Activated CD4-positive, alpha-beta T cell treated with anti-CD3 and anti-CD28 coated beads, Interleukin-2, amount 10 ng/mL, durations not matched to agents 7 days and 5 days (primary cell): ENCODE measurements around the gene AGAP3. TPM values are rescaled to one million over a fixed set of nuclear protein-coding genes. Genes with fewer than 3 reads are reported as not detected.

Experiments
- CTCF ChIA-PET: fragments of 350-600 bp; sonication (Branson Sonifier 250); formaldehyde crosslinking; loops from one replicate; lab custom pipeline; 2021; ENCODE audit warnings: antibody characterized with exemption; lab: Charles Lee
- POLR2A ChIA-PET: fragments of 350-600 bp; sonication (Branson Sonifier 250); formaldehyde crosslinking; loops from one replicate; lab custom pipeline; 2021; ENCODE audit warnings: antibody characterized with exemption; lab: Charles Lee
- DNase-seq: peaks from one replicate; pipeline ENCODE4 v3.0.0-alpha.2; 2020
- H3K27ac Mint-ChIP-seq: one replicate; pipeline ENCODE4 v1.8.0; 2021; ENCODE audit warnings: mild to moderate bottlenecking, moderate library complexity, mixed read lengths
- H3K27me3 Mint-ChIP-seq: one replicate; pipeline ENCODE4 v1.8.0; 2021; ENCODE audit warnings: mixed read lengths
- H3K36me3 Mint-ChIP-seq: one replicate; pipeline ENCODE4 v1.8.0; 2021; ENCODE audit warnings: low read depth, mixed read lengths
- H3K4me1 Mint-ChIP-seq: one replicate; pipeline ENCODE4 v1.8.0; 2021; ENCODE audit warnings: mixed read lengths
- H3K4me3 Mint-ChIP-seq: one replicate; pipeline ENCODE4 v1.8.0; 2021; ENCODE audit warnings: mild to moderate bottlenecking, moderate library complexity, mixed read lengths
- H3K9me3 Mint-ChIP-seq: one replicate; pipeline ENCODE4 v1.8.0; 2021; ENCODE audit warnings: mixed read lengths
- total RNA-seq, 2 experiments: library from RNA; stranded (reverse); gene quantifications; one replicate each; pipeline ENCODE4 v1.2.3, GENCODE V29; 2021

AGAP3 gene
- total RNA-seq, 2 experiments from 2014 or later, result 18.1 to 19.7 TPM

DNA sequence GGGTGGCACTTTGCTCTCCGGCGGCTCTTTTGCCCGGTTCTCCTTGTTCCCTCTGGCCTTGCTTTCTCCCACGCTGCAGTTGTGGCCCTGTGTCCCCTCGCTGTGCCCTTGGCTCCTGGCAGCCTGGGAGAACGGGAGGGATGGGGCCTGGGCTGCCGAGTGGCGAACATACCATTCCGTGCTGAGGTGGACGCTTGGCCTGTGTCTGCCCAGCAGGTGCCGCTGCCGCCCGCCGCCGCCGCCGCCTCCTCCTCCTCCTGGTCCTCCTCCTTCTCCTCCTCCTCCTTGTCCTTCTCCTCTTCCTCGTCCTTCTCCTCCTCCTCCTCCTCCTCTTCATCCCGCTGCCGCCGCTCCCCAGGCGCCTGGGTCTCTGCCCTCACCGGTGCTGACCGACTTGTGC lies 36.0 kb downstream of the AGAP3 start:
- no peak overlapping the region for H3K27ac Mint-ChIP-seq
- CTCF ChIA-PET, result no interaction called here
- H3K36me3 Mint-ChIP-seq, result no peaks in the 10 kb centered on the region
- POLR2A ChIA-PET, result no interaction called here
- H3K27me3 Mint-ChIP-seq, result no peaks in the 10 kb centered on the region
- no peak for DNase-seq
- H3K4me1 Mint-ChIP-seq, result peaks cover 6% of the 10 kb centered on the region
- H3K4me3 Mint-ChIP-seq, result no peak overlapping the region
- H3K9me3 Mint-ChIP-seq, result no peaks in the 10 kb centered on the region

DNA sequence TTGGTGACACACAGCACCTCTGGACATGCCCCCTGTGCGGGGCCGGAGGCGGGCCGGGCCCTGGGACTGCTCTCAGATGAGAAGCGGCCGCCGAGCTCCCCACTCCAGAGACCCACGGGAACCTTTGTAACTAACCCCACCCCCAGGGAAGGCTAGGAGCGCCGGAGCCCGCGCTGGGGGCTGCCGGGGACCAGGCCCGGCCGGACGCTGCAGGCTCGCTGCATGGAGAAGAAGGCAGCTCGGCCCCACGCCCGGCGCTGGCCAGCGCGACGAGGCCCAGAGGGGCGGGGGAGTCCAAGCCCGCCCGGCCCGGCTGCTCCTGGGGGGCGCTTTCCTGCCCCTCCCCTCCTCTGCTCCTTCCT lies 36.5 kb downstream of the AGAP3 start:
- Mint-ChIP-seq H3K4me1 (peaks cover 3% of the 10 kb centered on the region), H3K27ac (no peak overlapping the region), H3K4me3 (no peak overlapping the region), H3K36me3 (no peaks in the 10 kb centered on the region), H3K27me3 (no peaks in the 10 kb centered on the region), H3K9me3 (no peaks in the 10 kb centered on the region)
- CTCF ChIA-PET, result interaction anchor here (1.2 to 1.9 kb wide), 2 partner anchors 12 to 121 kb away, joined by 3 to 10 read pairs; no protein-coding TSS in a partner anchor
- no peak for DNase-seq
- POLR2A ChIA-PET, result no interaction called here

DNA sequence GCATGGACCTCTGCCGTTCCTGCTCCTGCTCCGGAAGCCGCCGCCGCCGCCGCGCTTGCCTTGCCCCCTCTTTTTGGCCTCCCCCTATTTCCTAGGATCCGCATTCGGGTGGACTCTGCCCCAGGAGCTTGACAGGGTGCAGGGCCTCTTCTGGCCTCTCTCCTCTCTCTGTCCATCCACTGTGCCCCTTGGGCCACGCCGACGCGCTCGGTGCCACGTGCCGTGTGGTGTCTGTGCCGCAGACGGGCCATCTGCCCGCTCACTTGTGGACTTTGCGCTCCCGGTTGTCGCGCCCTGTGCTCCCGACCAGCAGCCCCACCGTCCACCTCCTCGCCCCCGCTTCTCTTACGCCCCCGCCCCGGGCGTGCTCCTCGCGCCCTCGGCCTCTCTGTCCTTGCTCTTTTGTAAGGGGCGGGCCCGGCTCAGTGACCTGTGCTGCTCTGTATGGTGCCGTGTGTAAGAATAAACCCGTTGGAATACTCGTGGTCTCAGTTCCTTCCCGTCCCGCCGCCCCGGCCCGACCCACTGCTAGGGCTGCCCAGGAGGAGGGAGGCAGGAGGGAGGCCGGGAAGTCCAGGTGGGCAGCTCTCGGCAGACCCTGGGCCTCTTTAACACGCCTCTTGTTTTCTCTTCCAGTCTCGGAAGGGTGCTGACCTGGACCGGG lies 37.0 kb downstream of the AGAP3 start:
- ChIA-PET CTCF (interaction anchor here (0.6 to 1.9 kb wide), 25 partner anchors 9 to 179 kb away, joined by 3 to 18 read pairs (median 3); no protein-coding TSS in a partner anchor), POLR2A (no interaction called here)
- Mint-ChIP-seq H3K27ac (no peak overlapping the region), H3K9me3 (no peaks in the 10 kb centered on the region), H3K4me3 (no peak overlapping the region), H3K27me3 (no peaks in the 10 kb centered on the region), H3K36me3 (no peaks in the 10 kb centered on the region), H3K4me1 (peaks cover 3% of the 10 kb centered on the region)
- no peak for DNase-seq

DNA sequence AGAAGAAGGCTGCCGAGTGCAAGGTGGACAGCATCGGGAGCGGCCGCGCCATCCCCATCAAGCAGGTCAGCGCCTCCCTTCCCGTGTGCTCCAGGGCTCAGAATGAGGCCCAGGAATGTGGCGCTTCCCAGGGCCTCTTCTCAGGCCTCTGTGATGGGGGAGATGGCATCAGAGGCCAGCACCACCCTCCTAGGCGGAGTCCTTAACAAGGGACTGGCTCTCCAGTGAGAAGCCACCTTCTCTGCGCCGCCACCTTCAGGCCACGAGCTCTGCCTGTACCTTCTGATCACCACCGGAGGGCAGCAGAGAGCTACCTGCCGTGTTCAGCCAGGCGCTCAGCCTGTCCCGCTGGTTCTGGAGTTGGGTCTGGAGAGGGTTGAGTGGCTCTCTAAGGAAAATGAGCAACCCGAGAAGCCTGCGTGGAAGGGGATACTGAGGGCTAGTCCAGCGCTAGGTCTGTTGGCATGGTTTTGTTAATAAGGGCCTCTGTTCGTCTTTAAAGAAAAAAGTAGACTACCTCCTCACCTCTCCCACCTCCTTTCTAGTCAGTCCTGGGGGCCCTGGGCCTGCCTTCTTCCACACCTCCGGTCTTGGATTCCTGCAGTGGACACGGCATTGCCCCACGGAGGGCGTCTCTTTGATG lies 37.7 kb downstream of the AGAP3 start:
- no peak overlapping the region for H3K4me3 Mint-ChIP-seq
- H3K9me3 Mint-ChIP-seq, result no peaks in the 10 kb centered on the region
- peak; percentile 89 for DNase-seq
- H3K36me3 Mint-ChIP-seq, result no peaks in the 10 kb centered on the region
- no peak overlapping the region for H3K27ac Mint-ChIP-seq
- H3K27me3 Mint-ChIP-seq, result no peaks in the 10 kb centered on the region
- CTCF ChIA-PET, result interaction anchor here (0.6 to 1.9 kb wide), 28 partner anchors 9 to 235 kb away, joined by 3 to 18 read pairs (median 3); no protein-coding TSS in a partner anchor
- POLR2A ChIA-PET, result no interaction called here
- H3K4me1 Mint-ChIP-seq, result no peaks in the 10 kb centered on the region

DNA sequence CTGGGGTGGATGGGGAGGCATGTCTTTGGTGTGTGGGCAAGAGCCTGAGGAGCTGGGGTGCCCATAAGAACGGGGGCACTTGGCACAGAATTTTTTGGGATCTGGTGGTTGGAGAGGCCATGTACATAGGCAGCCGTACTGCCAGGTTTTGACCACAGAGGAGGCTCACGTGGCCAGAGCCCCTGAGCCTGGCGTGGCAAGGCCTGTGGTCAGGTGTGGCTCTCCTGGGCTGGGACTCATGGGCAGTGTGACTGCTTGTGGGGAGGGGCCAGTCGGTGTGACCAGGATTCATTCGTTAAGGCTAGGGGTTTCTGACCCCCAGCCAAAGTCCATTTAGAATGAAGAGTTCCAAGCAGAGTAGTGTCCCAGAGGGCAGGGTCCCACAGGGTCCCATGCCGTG lies 38.2 kb downstream of the AGAP3 start:
- CTCF ChIA-PET, result interaction anchor here (0.6 to 1.9 kb wide), 20 partner anchors 8 to 236 kb away, joined by 3 to 18 read pairs (median 3); no protein-coding TSS in a partner anchor
- H3K36me3 Mint-ChIP-seq, result no peaks in the 10 kb centered on the region
- POLR2A ChIA-PET, result no interaction called here
- no peak overlapping the region for H3K4me3 Mint-ChIP-seq
- no peak overlapping the region for H3K27ac Mint-ChIP-seq
- DNase-seq, result no peak
- H3K27me3 Mint-ChIP-seq, result no peaks in the 10 kb centered on the region
- no peaks in the 10 kb centered on the region for H3K4me1 Mint-ChIP-seq
- H3K9me3 Mint-ChIP-seq, result no peaks in the 10 kb centered on the region

DNA sequence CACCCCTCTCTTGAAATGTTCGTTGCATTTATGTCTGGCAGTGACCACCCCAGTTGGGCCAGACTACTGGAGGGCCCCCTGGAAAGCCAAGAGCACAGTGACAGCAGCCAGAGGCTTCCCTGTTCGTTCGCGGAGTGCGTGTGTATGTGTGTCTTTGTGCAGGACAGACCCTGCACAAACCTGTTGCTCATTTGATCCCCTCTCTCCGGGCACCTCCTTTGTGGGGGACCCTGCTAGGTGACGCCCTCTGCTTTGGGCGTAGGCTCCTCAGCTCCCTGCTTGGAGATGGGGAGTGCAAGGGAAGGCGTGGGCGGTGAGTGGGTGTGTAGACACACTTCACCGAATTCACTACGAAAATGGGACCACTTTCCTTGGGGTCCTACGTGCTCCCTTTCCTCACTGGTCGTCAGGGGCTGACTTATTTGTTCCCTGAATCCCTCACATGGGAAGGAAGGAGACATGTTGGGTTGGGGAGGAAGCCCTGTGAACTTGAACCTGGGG lies 38.7 kb downstream of the AGAP3 start:
- ChIA-PET CTCF (interaction anchor here (0.6 to 1.9 kb wide), 8 partner anchors 11 to 236 kb away, joined by 3 to 18 read pairs (median 5); no protein-coding TSS in a partner anchor), POLR2A (no interaction called here)
- no peak for DNase-seq
- peaks cover 1% of the 10 kb centered on the region for H3K4me1 Mint-ChIP-seq
- no peaks in the 10 kb centered on the region for H3K27me3 Mint-ChIP-seq
- no peaks in the 10 kb centered on the region for H3K9me3 Mint-ChIP-seq
- H3K36me3 Mint-ChIP-seq, result no peaks in the 10 kb centered on the region
- H3K4me3 Mint-ChIP-seq, result no peak overlapping the region
- H3K27ac Mint-ChIP-seq, result no peak overlapping the region

DNA sequence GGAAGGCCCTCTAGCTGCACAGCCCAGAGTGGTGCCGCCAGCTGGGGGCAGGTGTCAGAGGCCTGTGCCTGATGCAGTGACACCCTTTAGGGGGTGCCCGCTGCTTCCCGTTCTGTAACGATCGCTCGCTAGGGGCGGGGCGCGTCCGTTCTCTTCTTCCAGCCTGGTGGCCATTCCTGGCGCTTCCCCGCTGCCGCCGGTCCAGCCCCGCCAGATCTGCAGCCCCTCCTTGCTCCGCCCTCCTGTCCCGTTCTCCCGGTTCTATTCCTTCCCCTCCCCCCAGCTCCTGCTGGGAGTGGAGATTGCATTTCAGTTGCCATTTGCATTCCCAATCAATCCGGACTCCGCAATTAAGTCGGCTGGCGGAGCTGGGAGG lies 39.2 kb downstream of the AGAP3 start:
- DNase-seq, result no peak
- Mint-ChIP-seq H3K4me3 (no peak overlapping the region), H3K36me3 (no peaks in the 10 kb centered on the region), H3K27ac (no peak overlapping the region), H3K9me3 (no peaks in the 10 kb centered on the region), H3K27me3 (no peaks in the 10 kb centered on the region), H3K4me1 (peaks cover 5% of the 10 kb centered on the region)
- ChIA-PET CTCF (no interaction called here), POLR2A (no interaction called here)

DNA sequence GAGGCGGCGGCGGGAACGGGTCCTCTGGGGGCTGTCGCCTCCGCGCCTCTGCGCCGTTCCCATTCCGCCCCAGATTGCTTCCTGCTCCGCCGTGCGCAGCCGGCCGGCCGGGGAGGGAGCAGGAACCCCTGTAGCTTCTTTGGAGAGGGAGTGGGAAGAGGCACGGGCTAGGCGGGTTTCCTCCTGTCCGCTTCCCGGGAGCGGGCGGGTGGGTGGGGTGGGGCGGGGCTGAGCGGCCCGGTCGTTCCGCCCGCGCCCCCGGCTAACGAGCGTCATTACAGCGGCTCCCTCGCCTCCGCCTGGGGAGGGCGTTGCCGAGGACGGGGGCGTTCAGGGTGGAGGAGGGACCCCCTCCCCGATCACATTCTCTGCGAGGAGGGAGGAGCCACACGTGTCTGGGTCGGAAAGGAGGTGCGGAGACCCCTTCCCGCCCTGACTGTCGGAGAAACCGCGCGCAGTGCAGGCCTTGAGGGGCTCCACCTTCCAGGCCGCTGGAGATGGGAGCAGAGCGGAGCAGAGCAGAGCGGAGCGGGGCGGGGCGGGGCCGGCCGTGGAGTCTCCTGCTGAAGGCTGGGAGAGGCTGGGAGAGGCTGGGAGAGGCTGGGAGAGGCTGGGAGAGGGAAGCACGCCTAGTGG lies 39.7 kb downstream of the AGAP3 start:
- Mint-ChIP-seq H3K27me3 (no peaks in the 10 kb centered on the region), H3K9me3 (no peaks in the 10 kb centered on the region), H3K4me1 (peaks cover 5% of the 10 kb centered on the region), H3K36me3 (no peaks in the 10 kb centered on the region), H3K27ac (no peak overlapping the region), H3K4me3 (no peak overlapping the region)
- POLR2A ChIA-PET, result no interaction called here
- CTCF ChIA-PET, result no interaction called here
- no peak for DNase-seq

DNA sequence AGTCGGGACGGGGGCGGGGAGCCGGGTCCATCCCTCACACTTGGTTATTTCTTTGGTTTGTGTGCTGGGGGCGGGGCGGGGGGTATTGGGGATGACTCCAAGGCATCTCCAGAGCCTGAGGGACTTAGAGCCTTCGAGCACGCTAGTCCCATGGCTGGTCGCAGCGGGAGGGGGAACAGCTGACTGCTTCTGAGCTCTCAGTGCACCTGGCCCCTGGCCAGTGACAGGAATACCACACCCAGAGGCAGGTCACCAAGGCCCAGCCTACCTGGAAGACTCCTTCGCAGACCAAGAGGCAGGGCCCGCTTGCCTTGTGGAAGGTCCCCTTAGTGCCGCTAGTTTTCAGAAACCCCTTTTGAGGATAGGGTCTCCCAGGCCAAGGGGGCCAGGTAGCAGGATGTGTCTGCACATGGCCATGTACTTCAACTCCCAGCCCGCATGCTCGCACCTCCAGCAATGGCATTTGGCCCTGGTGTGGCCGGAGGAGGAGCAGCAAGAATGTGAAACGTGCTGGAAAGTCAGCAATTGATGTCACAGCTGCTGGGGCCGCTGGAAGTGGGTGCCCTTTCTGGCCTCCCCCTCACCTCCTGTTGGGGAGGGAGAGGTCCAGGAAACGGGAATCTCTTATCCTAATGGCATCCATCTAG lies 40.3 kb downstream of the AGAP3 start:
- ChIA-PET POLR2A (no interaction called here), CTCF (interaction anchor here (2.1 kb wide), 1 partner anchor 16 kb away, joined by 5 read pairs; no protein-coding TSS in a partner anchor)
- Mint-ChIP-seq H3K4me3 (no peak overlapping the region), H3K9me3 (no peaks in the 10 kb centered on the region), H3K4me1 (peaks cover 5% of the 10 kb centered on the region), H3K36me3 (no peaks in the 10 kb centered on the region), H3K27me3 (no peaks in the 10 kb centered on the region), H3K27ac (no peak overlapping the region)
- DNase-seq, result no peak

DNA sequence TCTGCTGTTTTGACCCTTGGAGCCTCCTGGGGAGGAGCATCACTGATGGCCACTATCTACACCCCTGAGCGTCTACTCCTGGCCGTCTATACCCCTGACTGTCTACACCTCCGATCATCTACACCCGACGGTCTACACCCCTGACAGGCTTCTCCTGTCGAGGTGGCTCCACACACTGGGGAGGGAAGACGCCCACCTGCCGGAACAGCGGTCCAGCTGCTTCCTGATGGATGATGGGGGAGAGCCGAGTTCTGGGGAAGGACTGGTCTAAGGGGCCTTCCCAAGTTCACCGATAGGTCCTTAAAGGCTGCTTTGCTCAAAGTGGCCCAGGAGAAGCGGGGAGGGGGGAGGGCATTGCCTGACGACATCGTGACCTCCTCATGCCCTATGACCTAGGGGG lies 41.9 kb downstream of the AGAP3 start:
- CTCF ChIA-PET, result interaction anchor here (0.7 to 2.1 kb wide), 4 partner anchors 10 to 168 kb away, joined by 3 to 7 read pairs (median 5); no protein-coding TSS in a partner anchor
- no peaks in the 10 kb centered on the region for H3K9me3 Mint-ChIP-seq
- no peak for DNase-seq
- no peak overlapping the region for H3K4me3 Mint-ChIP-seq
- no peak overlapping the region for H3K27ac Mint-ChIP-seq
- POLR2A ChIA-PET, result no interaction called here
- no peaks in the 10 kb centered on the region for H3K27me3 Mint-ChIP-seq
- peaks cover 5% of the 10 kb centered on the region for H3K4me1 Mint-ChIP-seq
- H3K36me3 Mint-ChIP-seq, result no peaks in the 10 kb centered on the region

DNA sequence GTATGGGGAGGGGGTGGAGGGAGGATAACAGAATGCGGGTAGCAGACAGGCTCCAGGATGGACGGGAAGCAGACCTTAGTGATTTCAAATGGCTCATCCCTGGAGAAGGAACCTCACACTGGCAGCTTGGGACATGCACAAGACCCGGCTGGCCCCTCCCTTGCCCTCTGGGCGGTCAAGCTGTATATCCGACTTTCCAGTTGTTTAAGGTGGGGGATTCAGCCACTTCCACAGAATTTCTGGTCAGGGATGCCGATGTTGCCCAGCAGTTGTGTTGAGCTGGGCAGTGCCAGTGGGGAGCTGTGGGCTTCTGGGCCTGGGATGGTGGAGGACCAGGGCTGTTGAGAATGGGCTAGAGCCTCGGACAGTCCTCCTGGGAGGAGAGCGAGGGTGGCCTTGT lies 42.4 kb downstream of the AGAP3 start:
- Mint-ChIP-seq H3K27me3 (no peaks in the 10 kb centered on the region), H3K9me3 (no peaks in the 10 kb centered on the region), H3K36me3 (no peaks in the 10 kb centered on the region), H3K27ac (no peak overlapping the region), H3K4me3 (no peak overlapping the region), H3K4me1 (peaks cover 5% of the 10 kb centered on the region)
- CTCF ChIA-PET, result interaction anchor here (1.1 to 2.1 kb wide), 3 partner anchors 11 to 14 kb away, joined by 5 to 7 read pairs (median 5); no protein-coding TSS in a partner anchor
- DNase-seq, result no peak
- POLR2A ChIA-PET, result no interaction called here

DNA sequence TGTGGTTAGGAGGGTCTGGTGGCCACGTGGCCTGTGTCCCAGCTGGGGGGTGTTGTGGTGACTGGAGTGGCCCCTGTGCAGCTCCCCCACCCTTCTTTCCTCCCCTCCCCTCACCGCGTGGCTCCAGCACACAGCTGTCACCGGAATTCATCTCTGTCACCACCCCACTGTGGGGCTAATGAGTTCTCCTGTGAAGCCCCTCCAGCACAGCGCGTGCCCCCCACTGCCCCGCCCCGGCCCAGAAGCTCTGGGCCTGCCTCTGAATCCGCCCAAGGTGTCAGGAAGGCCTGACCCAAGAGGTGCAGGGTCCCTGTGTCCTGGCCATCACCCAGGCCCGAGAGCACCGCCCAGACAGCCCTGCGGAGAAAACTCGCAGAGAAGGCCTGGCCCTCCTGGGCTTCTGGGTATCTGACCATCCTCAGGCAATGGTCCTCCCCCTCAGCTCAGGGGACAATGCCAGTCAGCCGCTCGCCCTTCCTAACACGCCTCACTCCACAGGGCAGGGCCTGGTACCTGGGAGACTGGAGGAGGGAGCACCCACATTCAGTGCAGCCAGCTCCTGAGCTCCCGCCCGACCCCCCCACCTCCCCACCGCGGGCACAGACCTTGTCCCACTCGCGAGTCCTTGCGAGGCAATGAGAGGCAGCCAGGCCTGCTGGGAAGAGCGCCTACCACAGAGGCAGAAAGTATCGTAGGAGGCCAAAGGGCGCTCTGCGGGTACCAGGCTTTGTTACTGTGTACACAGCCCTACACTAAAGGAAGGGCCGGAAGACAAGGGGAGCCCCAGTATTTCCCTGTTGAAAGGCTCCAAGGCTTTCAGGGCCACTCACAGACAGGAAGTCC lies 43.1 kb downstream of the AGAP3 start:
- CTCF ChIA-PET, result interaction anchor here (1.1 to 1.3 kb wide), 2 partner anchors 11 to 14 kb away, joined by 5 to 7 read pairs; no protein-coding TSS in a partner anchor

More for the DNA sequence above, 43.1 kb downstream of the AGAP3 start:
- POLR2A ChIA-PET, result no interaction called here
- H3K4me1 Mint-ChIP-seq, result peaks cover 5% of the 10 kb centered on the region
- no peaks in the 10 kb centered on the region for H3K36me3 Mint-ChIP-seq
- no peaks in the 10 kb centered on the region for H3K9me3 Mint-ChIP-seq
- H3K4me3 Mint-ChIP-seq, result no peak overlapping the region
- no peak for DNase-seq
- no peaks in the 10 kb centered on the region for H3K27me3 Mint-ChIP-seq
- no peak overlapping the region for H3K27ac Mint-ChIP-seq
